ENCODE results near the gene CCDC201. TPM values are rescaled to one million over a fixed set of nuclear protein-coding genes. Genes with fewer than 3 reads are reported as not detected.

Gene CCDC201
- total and polyA plus RNA-seq, 2 of the 8 experiments (the other 6 are each of a cell fraction or from before 2014, with no cell fraction given): not detected

GRCh38 chr7:45921381-45921698, 48.5 kb upstream of the CCDC201 start:
- Histone ChIP-seq H3K4ac (replicated peaks; ENCODE audit: insufficient read length, low read depth, low read length) (no peak overlapping the region), H2BK15ac (ENCODE audit: low read length) (no peak overlapping the region), H3K4me1 (replicated peaks in 1 of 4; ENCODE audit: control insufficient read depth in 3 of 4, insufficient read depth in 4 of 4, low read length in 3 of 4) (peaks cover 6 to 30% (median 12%) of the 10 kb centered on the region in 4 experiments; a peak in 6 of 7 replicates), H3K9me3 (ENCODE audit: insufficient read depth in 2 of 2, low read depth in 1 of 2, low read length in 1 of 2) (no peaks in the 10 kb centered on the region), H3K27me3 (replicated peaks in 1 of 4; ENCODE audit: control insufficient read depth in 3 of 4, extremely low read depth in 1 of 4, insufficient read depth in 3 of 4, low read length in 3 of 4) (peaks cover 14 to 48% (median 37%) of the 10 kb centered on the region in 4 experiments), H3K27ac (ENCODE audit: low read depth, low read length) (no peak overlapping the region), H2BK120ac (replicated peaks; ENCODE audit: low read depth, low read length) (no peak overlapping the region), H3K18ac (ENCODE audit: extremely low read depth, low read length) (no peak overlapping the region), H4K5ac (ENCODE audit: insufficient read length, low read depth, low read length) (no peak overlapping the region), H3K9ac (replicated peaks in 1 of 4; ENCODE audit: extremely low read depth in 1 of 4, low read depth in 3 of 4, low read length in 3 of 4) (no peak overlapping the region), H4K20me1 (replicated peaks in 1 of 2; ENCODE audit: control insufficient read depth in 1 of 2, insufficient read depth in 2 of 2, low read length in 2 of 2) (peaks cover 2% of the 10 kb centered on the region in 2 experiments), H3K79me1 (ENCODE audit: low read depth, low read length) (no peaks in the 10 kb centered on the region), H3K36me3 (ENCODE audit: control insufficient read depth in 2 of 4, insufficient read depth in 4 of 4, low read length in 3 of 4) (peaks cover 0 to 5% (median 0%) of the 10 kb centered on the region in 4 experiments; a peak in 1 of 8 replicates), H4K8ac (ENCODE audit: extremely low read depth, insufficient read depth, low read length) (no peak overlapping the region), H2BK12ac (ENCODE audit: low read depth, low read length) (no peak overlapping the region), H3K23me2 (ENCODE audit: low read depth, low read length) (peaks cover 14% of the 10 kb centered on the region), H2BK5ac (ENCODE audit: low read depth, low read length) (no peak overlapping the region; the same call in 1 of the 2 replicates), H3K14ac (ENCODE audit: insufficient read length) (no peak overlapping the region), H3K4me3 (ENCODE audit: extremely low read depth in 1 of 4, insufficient read depth in 2 of 4, low read depth in 3 of 4, low read length in 4 of 4) (peak overlapping the region; percentile 33 to 67 (median 47)), H2AK5ac (ENCODE audit: low read depth, low read length) (no peak overlapping the region), H3K79me2 (ENCODE audit: control insufficient read depth in 1 of 2, insufficient read depth in 2 of 2, low read length in 2 of 2) (no peaks in the 10 kb centered on the region), H3K23ac (ENCODE audit: insufficient read length) (no peak overlapping the region), H2BK20ac (ENCODE audit: low read length) (no peak overlapping the region), H3K56ac (replicated peaks; ENCODE audit: insufficient read length, low read depth, low read length) (no peak overlapping the region), H3K4me2 (ENCODE audit: insufficient read depth in 1 of 2, low read depth in 2 of 2, low read length in 2 of 2) (peak overlapping the region; percentile 78 to 87), H2AFZ (ENCODE audit: low read length) (no peak overlapping the region; the same call in 1 of the 2 replicates), H4K91ac (replicated peaks; ENCODE audit: insufficient read length, low read length) (no peak overlapping the region)
- ChIA-PET CTCF (ENCODE audit: partially characterized antibody) (interaction anchor here (0.6 to 15.3 kb wide), 23 partner anchors 9 to 1267 kb away, joined by 3 to 242 read pairs (median 8); no protein-coding TSS in a partner anchor), POLR2A (ENCODE audit: partially characterized antibody) (interaction anchor here (1.3 to 1.5 kb wide), 2 partner anchors 33 to 1180 kb away, joined by 4 to 5 read pairs; partner anchors contain the start of gene IGFBP1)
- FAIRE-seq (no peak), DNase-seq (ENCODE audit: low read depth in 1 of 2, low spot score in 2 of 2) (peak in 1 of 2 experiments; percentile 68)
- 15% methylated on average over 7 of the region's 31 CpGs; no CpG with 5 or more reads in 1 of the 2 experiments for WGBS, 2 experiments (ENCODE audit: extremely low coverage in 1 of 2, insufficient coverage in 1 of 2, insufficient read length in 1 of 2, insufficient replicate concordance in 2 of 2, low coverage in 1 of 2, low lambda C conversion rate in 2 of 2, missing lambda C conversion rate in 1 of 2)
- TF ChIP-seq RFX5 (IDR thresholded peaks at IDR 0.05; ENCODE audit: borderline replicate concordance, low read depth, low read length) (no peak), KDM1A (IDR thresholded peaks at IDR 0.05; ENCODE audit: borderline replicate concordance, low read length) (no peak), E2F6 (IDR thresholded peaks at IDR 0.05) (peak; percentile 32; the same call in 1 of the 2 replicates), USF2 (IDR thresholded peaks at IDR 0.05; ENCODE audit: low read length) (no peak), BCL11A (IDR thresholded peaks at IDR 0.05; ENCODE audit: low read depth in 2 of 2, low read length in 2 of 2) (no peak), RNF2 (IDR thresholded peaks at IDR 0.05; ENCODE audit: borderline replicate concordance, low read depth, low read length, missing control alignments, poor library complexity, severe bottlenecking) (no peak), SRF (IDR thresholded peaks at IDR 0.05; ENCODE audit: low read depth, low read length) (no peak), GTF2F1 (IDR thresholded peaks at IDR 0.05; ENCODE audit: borderline replicate concordance, low read depth, low read length) (no peak), MAX (IDR thresholded peaks at IDR 0.05) (0 out of 2 replicates have a peak, but pooled peaks have one; percentile 28), FOSL1 (IDR thresholded peaks at IDR 0.05; ENCODE audit: insufficient read depth, low read depth, low read length) (no peak), SP4 (IDR thresholded peaks at IDR 0.05; ENCODE audit: low read length) (no peak)

Measured in H1 (cell line).